Lung (tissue), 12 donors: Measurements from ENCODE around the gene GFRA3. TPM values are rescaled to one million over a fixed set of nuclear protein-coding genes. Genes with fewer than 3 reads are reported as not detected.
A peak's percentile ranks its signal among the peaks of the same experiment; 100 is the strongest.

ENCODE experiments used
- ATAC-seq: fragments of 200-7000 bp; cut with Tn5 transposase; one replicate; pipeline ENCODE4 v1.9.1; 2020; ENCODE audit warnings: moderate number of reproducible peaks; ENCODE audit not compliant: insufficient read depth, low FRiP score
- DNase-seq, 3 donors: peaks; one replicate each; pipeline ENCODE4 v3.0.0-alpha.2; 2013 to 2017
- H3K27ac ChIP-seq, 2 donors: one replicate each; pipeline ENCODE4 v1.5.1; 2013; ENCODE audit warnings: mild to moderate bottlenecking in 2 of 2, moderate library complexity in 2 of 2, control low read depth in 1 of 2, inconsistent platforms in 1 of 2, low read depth in 1 of 2, low read length in 1 of 2
- H3K27me3 ChIP-seq, 3 donors: one replicate each; pipeline ENCODE4 v1.5.1; 2013; ENCODE audit warnings: low read length in 2 of 3; ENCODE audit not compliant: control insufficient read depth in 3 of 3, insufficient read depth in 3 of 3
- H3K36me3 ChIP-seq, 4 donors: one replicate each; pipeline ENCODE4 v1.5.1; 2013; ENCODE audit warnings: low read length in 4 of 4, mild to moderate bottlenecking in 1 of 4, moderate library complexity in 1 of 4; ENCODE audit not compliant: control insufficient read depth in 4 of 4, insufficient read depth in 4 of 4
- H3K4me1 ChIP-seq, 5 donors: one replicate each; pipeline ENCODE4 v1.5.1; 2013; ENCODE audit warnings: low read length in 5 of 5, mild to moderate bottlenecking in 2 of 5, moderate library complexity in 1 of 5; ENCODE audit not compliant: control insufficient read depth in 5 of 5, insufficient read depth in 5 of 5
- H3K4me3 ChIP-seq: one replicate; pipeline ENCODE4 v1.5.1; 2013; ENCODE audit warnings: mild to moderate bottlenecking, control low read depth, moderate library complexity
- H3K9ac ChIP-seq, 2 donors: one replicate each; pipeline ENCODE4 v1.5.1; 2013; ENCODE audit warnings: low read length in 2 of 2, control low read depth in 1 of 2; ENCODE audit not compliant: insufficient read depth in 1 of 2
- H3K9me3 ChIP-seq, 4 donors: one replicate each; pipeline ENCODE4 v1.5.1; 2013; ENCODE audit warnings: low read length in 3 of 4, mild to moderate bottlenecking in 1 of 4, moderate library complexity in 1 of 4; ENCODE audit not compliant: control insufficient read depth in 4 of 4, insufficient read depth in 3 of 4
- WGBS, 2 donors: extraction: QIAGEN DNeasy Blood & Tissue Kit; methylation state at CpG; one replicate each; pipeline ENCODE4 v1.1.7; 2013; 5-methylcytosine and 5-hydroxymethylcytosine counted together
- polyA plus RNA-seq, 2 donors: library from polyadenylated mRNA; stranded (reverse); fragments of 200-250 nt; gene quantifications; one replicate each; pipeline ENCODE4 v1.2.1, GENCODE V29; 2013
- total RNA-seq, 2 donors: library from RNA; depleted of rRNA in 1 of 2; stranded (reverse); fragments of >200 nt in 1 of 2; gene quantifications; one replicate each; pipeline ENCODE4 v1.2.1, GENCODE V29; 2014 to 2021
- TF ChIP-seq, protein P1 (sequence below): IDR thresholded peaks from 2 replicates; pipeline ENCODE4 v1.5.1; 2012; ENCODE audit warnings: mild to moderate bottlenecking; ENCODE audit errors: control extremely low read depth, extremely low read depth
- donor health status: control.
- donor health status: control.
- donor health status: Bipolar disorder and iron deficiency.
- donor health status: healthy.
- donor health status: DM: yes; HTN: yes; CAD: no.

Gene GFRA3
- total and polyA plus RNA-seq, 4 donors: 0.11 to 0.57 (median 0.18) TPM; not detected in 1

DNA sequence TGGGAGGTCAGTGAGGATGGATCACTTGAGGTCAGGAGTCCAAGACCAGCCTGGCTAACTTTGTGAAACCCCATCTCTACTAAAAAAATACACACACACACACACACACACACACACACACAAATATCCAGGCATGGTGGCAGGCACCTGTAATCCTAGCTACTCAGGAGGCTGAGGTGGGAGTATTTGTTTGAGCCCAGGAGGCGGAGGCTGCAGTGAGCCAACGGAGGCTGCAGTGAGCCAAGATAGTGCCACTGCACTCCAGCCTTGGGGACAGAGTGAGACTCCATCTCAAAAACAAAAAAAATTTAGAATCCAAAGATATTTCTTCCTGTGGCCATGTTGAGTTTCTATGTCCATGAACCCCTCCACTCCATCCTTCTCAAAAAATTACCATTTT lies 39.8 kb downstream of the GFRA3 start:
- DNase-seq: no peak
- Histone ChIP-seq H3K9me3 (no peaks in the 10 kb centered on the region), H3K4me1 (peaks cover 0 to 13% (median 0%) of the 10 kb centered on the region in 5 donors), H3K27ac (no peak overlapping the region), H3K4me3 (no peak overlapping the region), H3K9ac (no peak overlapping the region), H3K27me3 (no peaks in the 10 kb centered on the region), H3K36me3 (no peaks in the 10 kb centered on the region)
- TF ChIP-seq, protein P1, sequence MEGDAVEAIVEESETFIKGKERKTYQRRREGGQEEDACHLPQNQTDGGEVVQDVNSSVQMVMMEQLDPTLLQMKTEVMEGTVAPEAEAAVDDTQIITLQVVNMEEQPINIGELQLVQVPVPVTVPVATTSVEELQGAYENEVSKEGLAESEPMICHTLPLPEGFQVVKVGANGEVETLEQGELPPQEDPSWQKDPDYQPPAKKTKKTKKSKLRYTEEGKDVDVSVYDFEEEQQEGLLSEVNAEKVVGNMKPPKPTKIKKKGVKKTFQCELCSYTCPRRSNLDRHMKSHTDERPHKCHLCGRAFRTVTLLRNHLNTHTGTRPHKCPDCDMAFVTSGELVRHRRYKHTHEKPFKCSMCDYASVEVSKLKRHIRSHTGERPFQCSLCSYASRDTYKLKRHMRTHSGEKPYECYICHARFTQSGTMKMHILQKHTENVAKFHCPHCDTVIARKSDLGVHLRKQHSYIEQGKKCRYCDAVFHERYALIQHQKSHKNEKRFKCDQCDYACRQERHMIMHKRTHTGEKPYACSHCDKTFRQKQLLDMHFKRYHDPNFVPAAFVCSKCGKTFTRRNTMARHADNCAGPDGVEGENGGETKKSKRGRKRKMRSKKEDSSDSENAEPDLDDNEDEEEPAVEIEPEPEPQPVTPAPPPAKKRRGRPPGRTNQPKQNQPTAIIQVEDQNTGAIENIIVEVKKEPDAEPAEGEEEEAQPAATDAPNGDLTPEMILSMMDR: no peak
- no peak for ATAC-seq
- WGBS, 2 donors: 87 to 90% methylated on average over 2 of the region's 2 CpGs

DNA sequence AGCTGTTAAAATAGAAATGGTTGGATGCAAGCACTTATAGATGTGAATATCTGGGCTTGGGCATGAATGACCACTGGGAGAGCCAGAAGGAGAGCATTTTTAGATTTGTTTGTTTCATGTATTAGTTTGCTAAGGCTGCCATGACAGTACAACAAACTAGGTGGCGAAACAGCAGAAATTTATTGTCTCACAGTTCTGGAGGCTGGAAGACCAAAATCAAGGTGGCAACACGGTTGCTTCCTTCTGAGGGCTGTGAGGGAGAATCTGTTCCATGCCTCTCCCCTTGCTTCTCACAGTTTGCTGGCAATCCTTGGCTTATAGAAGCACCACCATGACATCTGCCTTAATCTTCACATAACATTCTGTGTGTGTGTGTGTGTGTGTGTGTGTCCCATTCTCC lies 41.1 kb downstream of the GFRA3 start:
- Histone ChIP-seq H3K36me3 (no peaks in the 10 kb centered on the region), H3K9me3 (no peaks in the 10 kb centered on the region), H3K4me3 (no peak overlapping the region), H3K4me1 (peaks cover 0 to 13% (median 0%) of the 10 kb centered on the region in 5 donors), H3K27ac (no peak overlapping the region), H3K27me3 (no peaks in the 10 kb centered on the region), H3K9ac (no peak overlapping the region)
- DNase-seq (no peak), ATAC-seq (no peak)
- TF ChIP-seq, protein P1: no peak
- 73 to 86% methylated on average over 2 of the region's 2 CpGs for WGBS, 2 donors

DNA sequence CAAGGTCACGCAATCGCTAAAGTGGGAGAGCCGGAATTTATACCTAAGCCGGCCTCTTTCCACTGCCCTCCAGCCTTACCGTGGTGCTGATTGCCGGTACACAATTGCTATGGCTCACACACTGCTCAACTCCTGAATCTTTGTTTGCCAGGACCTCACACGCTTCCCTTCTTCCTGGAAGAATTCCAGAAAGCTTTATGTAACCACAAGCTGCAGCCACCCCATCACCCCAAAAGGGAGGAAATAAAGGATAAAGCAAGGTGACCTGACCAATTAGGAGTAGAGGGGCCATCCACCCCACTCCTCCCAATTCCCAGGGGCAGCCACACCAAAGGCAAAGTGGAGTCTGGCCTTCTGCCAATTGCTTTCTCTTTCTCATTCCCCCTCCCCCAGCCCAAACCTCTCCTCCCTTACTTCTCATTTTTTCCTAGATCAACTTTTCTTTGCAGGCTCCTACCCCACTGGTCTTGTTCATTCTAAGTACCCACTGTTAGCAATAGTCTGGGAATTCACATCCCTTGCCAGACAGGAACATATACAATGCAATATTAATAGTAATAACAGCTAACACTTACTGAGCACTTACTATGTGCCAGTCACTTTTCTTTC lies 43.3 kb downstream of the GFRA3 start:
- TF ChIP-seq, protein P1: no peak
- ATAC-seq (no peak), DNase-seq (peak; percentile 26 to 58 (median 48))
- 53 to 67% methylated on average over 7 of the region's 7 CpGs for WGBS, 2 donors
- no peaks in the 10 kb centered on the region for H3K27me3 ChIP-seq
- H3K36me3 ChIP-seq: no peaks in the 10 kb centered on the region
- H3K4me3 ChIP-seq: no peak overlapping the region
- no peak overlapping the region for H3K9ac ChIP-seq
- H3K4me1 ChIP-seq: peaks cover 0 to 13% (median 0%) of the 10 kb centered on the region in 5 donors
- no peak overlapping the region for H3K27ac ChIP-seq
- peaks cover 0 to 1% (median 0%) of the 10 kb centered on the region in 4 donors for H3K9me3 ChIP-seq

GRCh38 chr5:138230261-138230660 lies 44.2 kb downstream of the GFRA3 start:
- no peak overlapping the region for H3K27ac ChIP-seq
- DNase-seq (no peak), ATAC-seq (no peak)

More at GRCh38 chr5:138230261-138230660, 44.2 kb downstream of the GFRA3 start:
- TF ChIP-seq, protein P1: no peak
- Histone ChIP-seq H3K9me3 (peaks cover 0 to 4% (median 0%) of the 10 kb centered on the region in 4 donors), H3K27me3 (no peaks in the 10 kb centered on the region), H3K9ac (no peak overlapping the region), H3K4me3 (no peak overlapping the region), H3K36me3 (no peaks in the 10 kb centered on the region), H3K4me1 (peaks cover 0 to 13% (median 0%) of the 10 kb centered on the region in 5 donors)
